T-helper 9 cell (primary cell): ENCODE results near the gene OAS3.
"Not testable (repeated sequence)": the region's sequence is repeated elsewhere in the genome, so short reads cannot be mapped to it uniquely, and the experiment has no call there.

Experiments
- DNase-seq: peaks from one replicate; pipeline ENCODE4 v3.0.0-alpha.2; 2020

OAS3 gene

DNA sequence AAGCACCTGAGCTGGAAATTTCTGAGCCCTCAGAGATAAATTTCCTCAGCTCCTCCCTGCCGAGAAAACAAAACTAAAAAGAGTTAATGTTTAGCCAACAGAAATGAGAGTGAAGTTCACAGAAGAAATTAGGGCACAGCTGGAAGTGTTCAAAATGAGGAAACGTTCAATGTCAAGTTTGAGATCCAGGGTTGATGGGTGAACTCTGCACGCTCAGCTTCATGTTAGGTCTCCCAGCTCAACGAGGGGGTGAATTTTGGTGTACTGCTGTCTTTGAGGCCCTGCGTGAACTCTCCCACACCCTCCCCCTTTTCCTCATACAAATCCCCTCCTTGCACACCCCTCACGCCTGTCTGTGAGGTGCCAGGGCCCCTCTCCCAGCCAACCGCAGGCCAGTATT lies 13.3 kb upstream of the OAS3 start:
- no peak for DNase-seq

DNA sequence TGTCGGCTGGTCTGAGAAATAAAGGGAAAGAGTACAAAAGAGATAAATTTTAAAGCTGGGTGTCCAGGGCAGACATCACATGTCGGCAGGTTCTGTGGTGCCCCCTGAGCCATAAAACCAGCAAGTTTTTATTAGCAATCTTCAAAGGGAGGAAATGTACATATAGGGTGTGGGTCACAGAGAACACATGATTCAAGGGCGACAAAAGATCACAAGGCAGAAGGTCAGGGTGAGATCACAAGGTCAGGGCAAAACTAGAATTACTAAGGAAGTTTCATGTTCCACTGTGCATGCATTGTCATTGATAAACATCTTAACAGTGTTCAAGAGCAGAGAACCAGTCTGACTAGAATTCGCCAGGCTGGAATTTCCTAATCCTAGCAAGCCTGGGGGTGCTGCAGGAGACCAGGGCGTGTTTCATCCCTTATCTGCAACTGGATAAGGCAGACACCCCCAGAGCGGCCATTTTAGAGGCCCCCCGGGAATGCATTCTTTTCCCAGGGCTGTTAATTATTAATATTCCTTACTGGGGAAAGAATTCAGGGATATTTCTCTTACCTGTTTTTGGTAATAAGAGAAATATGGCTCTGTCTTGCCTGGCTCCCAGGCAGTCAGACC lies 11.7 kb upstream of the OAS3 start:
- not testable (repeated sequence) for DNase-seq

DNA sequence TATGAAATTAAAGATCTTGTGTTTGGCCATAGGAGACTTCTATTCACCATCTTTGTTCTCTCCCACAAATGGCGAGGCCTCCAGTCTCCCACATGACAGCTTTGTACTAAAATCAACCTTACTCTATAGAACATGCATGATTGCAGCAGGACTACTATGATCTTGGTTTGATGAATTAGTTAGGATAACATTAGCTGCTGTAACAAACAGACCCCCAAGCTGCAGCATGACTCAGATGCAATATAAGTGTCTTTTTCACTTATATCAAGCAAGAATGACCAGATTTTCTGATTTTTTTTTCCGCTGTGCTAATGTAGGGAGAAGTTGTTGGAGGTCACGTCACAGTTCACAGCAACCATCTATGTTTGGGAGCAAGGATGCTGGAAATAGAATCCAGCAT lies 10.8 kb upstream of the OAS3 start:
- no peak for DNase-seq

DNA sequence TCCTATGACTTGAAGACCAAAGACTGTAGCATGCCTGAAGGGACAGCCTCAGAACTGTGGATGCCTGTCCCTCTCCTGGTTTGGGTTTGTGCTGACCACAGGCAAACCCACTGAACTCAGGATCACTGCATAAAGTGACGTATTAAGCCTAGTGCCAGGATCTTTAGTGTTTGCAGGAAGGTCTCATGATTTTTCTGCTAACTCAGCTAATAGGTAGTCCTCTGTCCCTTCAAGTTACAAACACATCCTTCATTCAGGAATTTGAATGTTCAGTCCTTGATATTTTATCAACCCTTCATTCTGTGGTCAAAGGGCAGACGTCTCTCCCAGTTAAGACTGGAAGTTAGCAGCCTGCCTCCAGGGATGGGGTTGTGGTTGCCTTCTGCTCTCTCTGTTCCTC lies 10.3 kb upstream of the OAS3 start:
- no peak for DNase-seq

DNA sequence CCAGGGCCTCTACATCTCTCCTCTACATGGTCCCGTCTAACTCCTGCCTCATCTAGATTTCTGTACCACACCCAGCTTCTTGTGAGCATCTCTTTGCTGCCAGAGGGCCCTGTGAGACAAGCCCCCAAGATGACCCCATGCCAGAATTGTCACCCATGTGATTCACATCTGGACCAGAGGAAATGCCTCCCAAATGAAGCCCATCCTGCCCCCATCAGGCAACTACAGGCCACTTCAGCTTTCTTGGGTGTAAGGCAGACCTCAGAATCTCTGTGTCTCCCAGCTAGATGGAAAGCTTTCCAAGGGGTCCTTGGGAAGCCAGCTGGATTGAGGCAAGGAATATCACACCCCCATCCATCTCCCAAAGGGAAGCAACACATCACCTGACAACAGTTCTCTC lies 9.3 kb upstream of the OAS3 start:
- no peak for DNase-seq

DNA sequence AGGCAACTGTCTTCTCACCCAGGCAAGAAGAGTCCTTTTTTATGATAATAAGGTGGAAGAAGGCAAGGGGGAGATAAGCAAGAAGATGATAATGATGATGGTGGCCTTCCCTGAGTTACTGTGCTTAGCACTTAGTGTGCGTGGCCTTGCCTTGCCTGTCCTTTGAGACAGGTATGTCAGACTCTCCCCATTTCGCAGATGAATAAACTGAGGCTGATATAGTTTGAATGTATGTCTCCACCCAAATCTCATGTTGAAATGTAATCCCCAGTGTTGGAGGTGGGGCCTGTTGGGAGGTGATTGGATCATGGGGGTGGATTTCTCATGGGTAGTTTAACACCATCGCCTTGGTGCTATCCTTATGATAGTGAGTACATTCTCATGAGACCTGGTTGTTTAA lies 8.6 kb upstream of the OAS3 start:
- no peak for DNase-seq

DNA sequence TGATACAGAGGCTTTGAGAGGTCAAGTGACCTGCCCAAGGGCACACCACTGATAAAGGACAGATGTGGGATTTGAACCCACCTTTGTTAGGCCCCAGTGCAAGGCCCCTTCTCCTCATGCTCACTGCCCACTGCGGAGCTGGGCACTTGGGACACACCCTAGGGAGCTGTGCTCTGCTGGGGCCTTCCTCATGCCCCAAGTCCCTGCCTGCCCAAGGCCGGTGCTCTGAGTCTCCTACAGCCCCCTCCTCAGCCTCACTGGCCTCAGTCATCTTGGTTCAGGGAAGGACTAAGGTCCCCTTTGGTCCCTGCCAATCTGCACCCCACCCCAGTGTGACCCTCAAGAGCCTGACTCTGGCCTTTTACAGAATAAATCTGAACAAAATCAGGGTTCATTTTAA lies 7.9 kb upstream of the OAS3 start:
- no peak for DNase-seq

DNA sequence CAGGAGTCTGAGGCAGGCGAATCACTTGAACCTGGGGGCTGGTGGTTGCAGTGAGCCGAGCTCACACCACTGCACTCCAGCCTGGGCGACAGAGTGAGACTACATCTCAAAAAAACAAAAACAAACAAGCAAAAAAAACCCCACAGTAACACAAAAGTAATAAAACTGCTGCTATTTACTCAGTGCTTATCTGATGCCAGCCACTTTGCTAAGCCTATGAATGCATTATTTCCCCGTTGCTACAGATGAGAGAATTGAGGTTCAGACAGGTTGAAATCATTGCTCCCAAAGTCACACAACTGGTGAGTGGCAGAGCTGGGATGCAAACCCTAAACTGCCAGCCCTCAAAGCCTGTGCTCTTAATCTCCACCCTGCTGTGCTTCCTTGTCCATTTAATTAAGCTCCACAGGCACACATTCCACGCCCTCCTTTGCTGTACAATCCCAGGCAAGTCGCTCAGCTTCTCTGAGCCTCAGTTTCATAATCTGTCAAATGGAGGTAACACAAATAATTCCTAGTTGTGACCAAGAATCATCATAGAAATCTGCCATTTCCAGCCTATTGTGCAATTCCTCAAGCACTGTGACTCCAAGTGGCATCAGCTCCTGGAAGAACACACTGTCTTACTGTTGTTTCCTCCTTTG lies 5.7 kb upstream of the OAS3 start:
- DNase-seq, result no peak

DNA sequence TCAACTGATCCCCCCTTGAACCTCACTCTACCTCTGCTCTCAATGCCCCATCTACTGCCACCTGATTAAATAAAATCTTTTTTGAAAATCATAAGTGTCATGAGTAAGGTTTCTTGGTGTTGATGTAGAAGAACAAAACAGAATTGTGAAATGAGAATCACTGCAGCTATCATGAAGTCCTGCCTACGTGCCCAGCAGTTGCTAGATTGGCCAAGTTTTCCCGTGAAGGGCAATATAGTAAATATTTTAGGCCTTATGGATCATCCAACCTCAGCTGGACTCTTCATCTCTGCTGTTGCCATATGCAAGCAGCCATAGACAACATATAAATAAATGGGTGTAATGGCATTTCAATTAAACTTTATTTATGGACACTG lies 5.2 kb upstream of the OAS3 start:
- no peak for DNase-seq

DNA sequence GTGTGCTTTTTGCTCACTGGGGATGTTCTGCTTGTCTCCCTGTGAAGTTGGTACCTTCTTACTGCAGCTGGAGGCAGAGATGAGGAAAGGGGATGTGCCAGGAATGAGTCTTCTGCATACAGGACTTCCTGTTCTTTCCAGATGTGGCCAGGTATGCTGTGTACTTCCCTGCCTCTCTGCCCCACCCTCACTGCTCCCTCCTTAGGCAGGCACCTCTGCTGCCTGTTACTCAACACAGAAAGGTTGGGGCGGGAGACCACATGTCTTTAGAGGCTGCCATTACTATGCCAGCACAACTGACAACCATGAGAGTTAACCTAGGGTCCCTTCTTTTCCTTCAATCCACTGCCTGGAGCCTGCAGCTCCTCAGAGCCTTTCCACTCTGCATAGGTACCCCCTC lies 2.0 kb upstream of the OAS3 start:
- no peak for DNase-seq

DNA sequence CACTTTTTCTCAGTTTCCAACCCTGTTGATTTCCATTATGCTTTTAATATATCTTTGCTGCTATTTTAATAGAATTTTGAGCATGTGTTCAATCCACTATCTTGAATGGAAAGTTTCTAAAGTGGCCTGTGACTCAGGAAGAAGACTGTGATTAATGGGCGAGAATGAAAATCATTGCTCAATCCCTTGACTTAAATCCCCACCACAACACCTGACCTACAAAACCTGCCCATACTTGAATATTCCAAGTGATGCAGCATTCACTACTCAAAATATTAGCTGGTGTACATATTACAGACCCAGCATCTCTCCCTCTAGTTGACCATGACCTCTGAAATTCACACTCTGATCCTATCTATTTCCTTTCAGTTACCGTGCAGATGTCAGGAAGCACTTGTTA lies 1.3 kb upstream of the OAS3 start:
- DNase-seq, result no peak

DNA sequence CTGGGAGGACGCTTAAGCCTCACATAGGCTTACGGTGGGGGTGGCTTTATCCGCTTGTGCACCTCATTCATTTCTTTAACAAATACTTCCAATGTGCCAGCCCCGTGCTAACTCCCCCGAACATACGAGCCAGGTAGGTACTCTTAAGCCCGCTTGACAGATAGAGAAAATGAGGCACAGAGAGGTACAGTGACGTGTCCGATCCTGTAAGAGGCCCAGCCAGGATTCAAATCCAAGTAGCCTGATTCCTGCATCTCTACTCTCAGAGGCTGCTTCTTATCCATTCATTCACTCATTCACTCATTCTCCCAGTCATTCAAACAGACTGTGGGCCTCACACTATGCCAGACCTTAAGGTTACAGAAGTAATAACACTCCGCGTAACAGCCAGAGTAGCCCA lies 477 bp downstream of the OAS3 start:
- no peak for DNase-seq

DNA sequence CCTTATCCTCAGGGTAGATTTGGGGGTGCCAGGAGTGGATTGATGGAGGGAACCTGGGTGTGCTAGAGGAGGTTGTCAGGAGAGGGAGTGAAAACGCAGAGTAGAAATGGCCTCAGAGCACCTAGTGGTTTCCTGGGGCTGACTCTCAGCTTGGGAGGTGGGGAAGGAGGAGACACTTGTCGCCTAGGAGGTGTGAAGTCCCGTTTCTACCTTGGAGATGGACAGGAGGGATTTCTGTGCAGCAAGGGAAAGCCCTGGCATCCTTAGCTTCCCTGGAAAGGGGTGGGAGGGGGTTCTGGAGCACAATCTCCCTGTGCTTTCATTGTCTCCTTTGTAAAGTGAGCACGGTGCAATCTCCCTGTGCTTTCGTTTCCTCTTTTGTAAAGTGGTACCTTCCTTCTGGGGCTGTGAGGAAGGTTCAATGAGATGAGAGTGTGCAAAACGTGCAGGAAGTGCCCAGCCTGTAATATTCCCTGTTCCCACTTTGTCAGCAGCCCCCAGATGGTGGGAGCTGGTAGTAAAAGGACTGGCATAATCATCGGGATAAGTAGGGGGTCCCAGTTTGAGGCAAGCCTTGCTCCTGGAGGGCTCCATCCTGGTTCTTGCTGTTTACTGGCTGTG lies 1.6 kb downstream of the OAS3 start:
- no peak for DNase-seq

DNA sequence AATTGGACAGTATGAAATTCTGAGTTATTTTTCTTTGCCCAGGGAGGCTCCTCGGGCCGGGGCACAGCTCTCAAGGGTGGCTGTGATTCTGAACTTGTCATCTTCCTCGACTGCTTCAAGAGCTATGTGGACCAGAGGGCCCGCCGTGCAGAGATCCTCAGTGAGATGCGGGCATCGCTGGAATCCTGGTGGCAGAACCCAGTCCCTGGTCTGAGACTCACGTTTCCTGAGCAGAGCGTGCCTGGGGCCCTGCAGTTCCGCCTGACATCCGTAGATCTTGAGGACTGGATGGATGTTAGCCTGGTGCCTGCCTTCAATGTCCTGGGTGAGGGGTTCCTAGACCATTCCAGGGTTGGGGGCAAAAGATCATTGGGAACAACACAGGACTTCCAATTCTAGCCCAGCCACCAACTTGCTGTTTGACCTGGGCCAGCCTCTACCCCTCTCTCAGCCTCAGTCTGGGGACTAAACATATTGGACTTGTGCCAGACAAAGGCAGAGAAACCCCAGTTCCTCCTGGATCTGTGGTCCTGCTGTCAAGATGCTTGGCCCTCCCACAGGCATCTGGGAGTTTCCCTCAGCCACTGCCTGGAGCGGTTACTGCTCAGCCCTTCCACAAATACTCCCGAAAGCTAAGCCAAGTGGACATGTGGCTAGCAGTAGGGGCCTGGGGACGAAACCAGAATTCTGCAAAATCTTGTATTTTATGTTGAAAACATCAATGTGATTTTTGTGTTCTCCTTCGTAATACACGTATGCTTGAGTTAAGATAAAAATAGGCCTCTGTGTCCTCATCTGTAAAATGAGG lies 3.5 kb downstream of the OAS3 start:
- no peak for DNase-seq

DNA sequence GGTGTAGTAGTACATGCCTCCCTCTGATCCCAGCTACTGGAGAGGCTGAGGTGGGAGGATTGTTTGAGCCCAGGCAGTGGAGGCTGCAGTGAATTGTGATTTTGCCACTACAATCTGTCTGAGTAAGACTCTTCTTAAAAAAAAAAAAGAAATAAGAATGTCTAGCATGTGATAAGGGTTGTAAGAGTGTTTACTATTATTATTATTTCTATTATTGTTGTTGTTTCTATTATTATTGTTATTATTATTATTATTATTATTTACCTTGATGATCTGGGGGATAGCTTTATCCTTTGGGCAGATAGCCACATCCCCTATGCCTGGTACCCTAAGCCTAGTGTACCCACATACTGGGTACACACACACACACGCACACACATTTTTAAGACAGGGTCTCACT lies 4.3 kb downstream of the OAS3 start:
- no peak for DNase-seq

DNA sequence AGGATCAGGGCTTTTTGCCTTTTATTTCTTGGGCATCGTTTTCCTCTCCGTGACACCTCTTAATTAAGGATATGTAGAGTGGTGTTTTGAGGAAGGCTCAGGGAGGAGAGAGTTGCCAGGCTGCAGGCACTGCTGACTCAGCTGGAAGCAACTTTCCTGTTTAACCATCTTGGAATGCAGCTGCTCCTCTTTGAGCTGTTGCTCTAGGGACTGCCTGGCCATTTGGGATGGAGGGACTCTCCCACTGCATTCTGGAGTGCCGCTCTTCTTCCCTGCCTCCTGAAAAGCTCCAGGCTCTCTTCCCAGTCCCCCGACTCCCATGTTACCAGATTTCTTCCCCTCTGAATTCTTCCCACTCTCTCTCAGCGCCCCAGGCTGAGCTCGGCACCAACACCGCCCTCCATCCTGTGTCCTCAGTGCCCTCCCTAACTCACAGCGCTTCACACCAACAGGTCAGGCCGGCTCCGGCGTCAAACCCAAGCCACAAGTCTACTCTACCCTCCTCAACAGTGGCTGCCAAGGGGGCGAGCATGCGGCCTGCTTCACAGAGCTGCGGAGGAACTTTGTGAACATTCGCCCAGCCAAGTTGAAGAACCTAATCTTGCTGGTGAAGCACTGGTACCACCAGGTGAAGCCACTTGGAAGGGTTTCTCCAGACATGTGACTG lies 5.9 kb downstream of the OAS3 start:
- no peak for DNase-seq

DNA sequence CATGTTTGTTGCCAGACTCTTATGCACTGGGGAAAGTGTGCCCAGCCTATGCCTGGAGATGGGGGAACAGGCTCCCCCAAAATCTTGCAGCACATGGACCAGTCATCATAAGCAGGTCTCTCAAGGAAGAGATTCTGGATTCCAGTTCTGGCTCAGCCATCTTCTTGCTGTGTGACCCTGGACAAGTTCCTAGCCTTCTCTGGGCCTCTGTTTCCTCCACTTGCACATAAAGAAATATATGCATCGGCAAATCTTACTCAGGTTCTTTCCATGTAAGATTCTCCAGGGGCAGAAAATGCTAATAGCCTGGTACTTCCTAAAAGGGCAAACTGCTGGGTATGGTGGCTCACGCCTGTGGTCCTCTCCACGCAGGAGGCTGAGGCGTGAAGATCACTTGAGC lies 7.2 kb downstream of the OAS3 start:
- no peak for DNase-seq

DNA sequence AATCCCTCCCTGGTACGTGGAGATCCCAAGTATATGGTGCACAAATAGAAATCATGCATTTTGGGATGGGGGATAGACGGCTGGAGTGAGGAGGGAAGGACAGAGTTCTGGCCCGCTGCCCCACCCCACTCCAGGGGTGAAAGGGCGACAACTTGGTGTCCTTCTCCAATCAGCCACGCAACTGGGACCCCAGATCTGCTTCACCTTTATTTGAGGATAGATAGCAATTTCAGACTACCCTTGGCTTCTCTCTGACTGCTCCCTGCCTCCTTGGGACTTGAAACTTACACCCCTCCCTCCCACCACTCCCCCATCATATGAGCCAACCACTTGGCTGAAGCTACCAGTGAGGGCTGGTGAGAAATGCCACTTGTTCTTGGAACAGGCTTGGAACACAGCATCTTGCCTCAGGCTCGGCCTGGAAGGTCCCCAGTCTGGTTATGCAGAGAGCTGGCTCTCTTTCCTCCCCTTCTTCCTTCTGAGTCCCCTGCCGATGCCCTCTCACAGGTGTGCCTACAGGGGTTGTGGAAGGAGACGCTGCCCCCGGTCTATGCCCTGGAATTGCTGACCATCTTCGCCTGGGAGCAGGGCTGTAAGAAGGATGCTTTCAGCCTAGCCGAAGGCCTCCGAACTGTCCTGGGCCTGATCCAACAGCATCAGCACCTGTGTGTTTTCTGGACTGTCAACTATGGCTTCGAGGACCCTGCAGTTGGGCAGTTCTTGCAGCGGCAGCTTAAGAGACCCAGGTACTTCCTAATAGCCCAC lies 8.1 kb downstream of the OAS3 start:
- DNase-seq, result no peak

DNA sequence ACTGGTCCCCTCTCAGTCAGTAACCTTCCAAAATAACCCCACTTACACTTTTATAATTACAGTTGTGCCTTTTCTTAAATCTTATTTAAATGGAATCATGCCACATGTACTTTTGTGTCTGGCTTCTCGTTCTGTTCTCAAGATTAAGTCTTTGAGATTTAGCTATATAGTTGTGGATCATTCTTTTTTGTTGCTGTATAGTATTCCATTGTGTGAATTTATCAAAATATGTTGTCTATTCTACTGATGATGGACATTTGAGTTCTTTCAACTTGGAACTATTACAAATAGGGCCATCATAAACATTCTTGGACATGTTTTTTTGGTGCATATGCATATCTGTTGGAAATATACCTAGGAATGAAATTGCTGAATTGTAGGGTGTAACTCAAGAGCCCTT lies 9.0 kb downstream of the OAS3 start:
- no peak for DNase-seq

DNA sequence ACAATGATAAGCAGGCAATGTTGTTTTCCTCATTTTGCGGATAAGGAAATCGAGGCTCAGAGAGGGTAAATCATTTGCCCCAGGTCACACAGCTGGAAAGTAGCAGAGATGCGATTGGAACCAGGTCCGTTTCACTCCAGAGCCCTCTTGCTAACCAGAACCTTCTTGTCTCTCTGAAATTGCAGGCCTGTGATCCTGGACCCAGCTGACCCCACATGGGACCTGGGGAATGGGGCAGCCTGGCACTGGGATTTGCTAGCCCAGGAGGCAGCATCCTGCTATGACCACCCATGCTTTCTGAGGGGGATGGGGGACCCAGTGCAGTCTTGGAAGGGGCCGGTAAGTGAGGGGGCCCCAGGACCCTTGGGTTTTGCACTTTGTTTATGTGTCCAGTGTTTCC lies 9.5 kb downstream of the OAS3 start:
- no peak for DNase-seq

DNA sequence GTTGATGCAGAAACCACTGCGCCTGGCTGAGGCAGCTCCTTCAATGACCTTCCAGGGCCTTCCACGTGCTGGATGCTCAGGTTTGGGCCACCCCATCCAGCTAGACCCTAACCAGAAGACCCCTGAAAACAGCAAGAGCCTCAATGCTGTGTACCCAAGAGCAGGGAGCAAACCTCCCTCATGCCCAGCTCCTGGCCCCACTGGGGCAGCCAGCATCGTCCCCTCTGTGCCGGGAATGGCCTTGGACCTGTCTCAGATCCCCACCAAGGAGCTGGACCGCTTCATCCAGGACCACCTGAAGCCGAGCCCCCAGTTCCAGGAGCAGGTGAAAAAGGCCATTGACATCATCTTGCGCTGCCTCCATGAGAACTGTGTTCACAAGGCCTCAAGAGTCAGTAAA lies 10.5 kb downstream of the OAS3 start:
- DNase-seq, result no peak

DNA sequence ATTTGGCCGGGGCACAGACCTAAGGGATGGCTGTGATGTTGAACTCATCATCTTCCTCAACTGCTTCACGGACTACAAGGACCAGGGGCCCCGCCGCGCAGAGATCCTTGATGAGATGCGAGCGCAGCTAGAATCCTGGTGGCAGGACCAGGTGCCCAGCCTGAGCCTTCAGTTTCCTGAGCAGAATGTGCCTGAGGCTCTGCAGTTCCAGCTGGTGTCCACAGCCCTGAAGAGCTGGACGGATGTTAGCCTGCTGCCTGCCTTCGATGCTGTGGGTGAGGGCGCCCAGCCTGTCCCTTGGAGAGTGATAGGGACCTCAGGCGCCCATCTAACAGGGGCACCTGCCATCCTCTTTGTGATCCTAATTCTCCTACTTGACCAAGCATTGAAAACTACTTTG lies 12.4 kb downstream of the OAS3 start:
- DNase-seq, result no peak

DNA sequence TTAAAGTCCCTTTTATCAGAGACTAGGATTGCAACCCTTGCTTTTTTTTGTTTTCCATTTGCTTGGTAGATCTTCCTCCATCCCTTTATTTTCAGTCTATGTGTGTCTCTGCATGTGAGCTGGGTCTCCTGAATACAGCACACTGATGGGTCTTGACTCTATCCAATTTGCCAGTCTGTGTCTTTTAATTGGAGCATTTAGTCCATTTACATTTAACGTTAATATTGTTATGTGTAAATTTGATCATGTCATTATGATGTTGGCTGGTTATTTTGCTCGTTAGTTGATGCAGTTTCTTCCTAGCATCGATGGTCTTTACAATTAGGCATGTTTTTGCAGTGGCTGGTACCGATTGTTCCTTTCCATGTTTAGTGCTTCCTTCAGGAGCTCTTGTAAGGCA lies 18.9 kb downstream of the OAS3 start:
- DNase-seq, result not testable (repeated sequence)
